Nephron (organoid): ENCODE measurements around the gene ADGRB3.

Experiments used
- H3K27ac Mint-ChIP-seq, 3 experiments: 2 replicates each; pipeline ENCODE4 v1.8.0; 2020; ENCODE audit warnings: mixed read lengths in 3 of 3, mild to moderate bottlenecking in 2 of 3, moderate library complexity in 1 of 3
- H3K27me3 Mint-ChIP-seq: 2 replicates; pipeline ENCODE4 v1.8.0; 2021; ENCODE audit warnings: low read depth, mild to moderate bottlenecking, moderate library complexity, mixed read lengths
- H3K36me3 Mint-ChIP-seq: 2 replicates; pipeline ENCODE4 v1.8.0; 2020; ENCODE audit warnings: low read depth, mixed read lengths
- H3K4me1 Mint-ChIP-seq: 2 replicates; pipeline ENCODE4 v1.8.0; 2020; ENCODE audit warnings: mixed read lengths
- H3K4me3 Mint-ChIP-seq, 3 experiments: 2 replicates each; pipeline ENCODE4 v1.8.0; 2020; ENCODE audit warnings: mild to moderate bottlenecking in 3 of 3, mixed read lengths in 3 of 3, moderate library complexity in 2 of 3
- H3K9me3 Mint-ChIP-seq: 2 replicates; pipeline ENCODE4 v1.8.0; 2020; ENCODE audit warnings: mixed read lengths
- TF ChIP-seq, protein P1 (sequence below), 3 experiments: fragments of 200-600 bp; sonication (generic); IDR thresholded peaks; one replicate each; pipeline ENCODE4 v1.5.0; 2021; ENCODE audit warnings: antibody characterized with exemption in 3 of 3; ENCODE audit not compliant: unreplicated experiment in 3 of 3

ADGRB3 gene

DNA sequence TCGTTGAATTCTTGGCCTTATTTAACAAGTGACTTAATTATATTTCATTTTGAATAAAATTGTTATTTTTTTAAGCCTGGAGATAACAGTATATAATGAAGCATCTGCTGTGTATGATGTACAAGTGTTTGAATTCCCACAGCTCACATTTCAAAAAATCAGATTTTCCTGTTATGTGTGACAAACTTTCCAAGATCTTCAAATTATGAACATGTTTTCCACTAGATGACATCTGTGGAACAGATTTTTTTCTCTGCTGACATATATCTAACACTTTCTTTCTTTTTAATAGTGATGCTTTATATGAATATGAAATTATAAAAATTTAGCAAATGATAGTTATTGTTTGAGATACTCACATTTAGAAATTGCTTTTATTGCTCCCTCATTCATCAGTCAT, 678.9 kb downstream of the ADGRB3 start:
- Mint-ChIP-seq H3K4me1 (peaks cover 8% of the 10 kb centered on the region), H3K9me3 (no peaks in the 10 kb centered on the region), H3K27me3 (no peaks in the 10 kb centered on the region), H3K36me3 (no peaks in the 10 kb centered on the region), H3K4me3 (no peak overlapping the region), H3K27ac (no peak overlapping the region)
- TF ChIP-seq, protein P1, sequence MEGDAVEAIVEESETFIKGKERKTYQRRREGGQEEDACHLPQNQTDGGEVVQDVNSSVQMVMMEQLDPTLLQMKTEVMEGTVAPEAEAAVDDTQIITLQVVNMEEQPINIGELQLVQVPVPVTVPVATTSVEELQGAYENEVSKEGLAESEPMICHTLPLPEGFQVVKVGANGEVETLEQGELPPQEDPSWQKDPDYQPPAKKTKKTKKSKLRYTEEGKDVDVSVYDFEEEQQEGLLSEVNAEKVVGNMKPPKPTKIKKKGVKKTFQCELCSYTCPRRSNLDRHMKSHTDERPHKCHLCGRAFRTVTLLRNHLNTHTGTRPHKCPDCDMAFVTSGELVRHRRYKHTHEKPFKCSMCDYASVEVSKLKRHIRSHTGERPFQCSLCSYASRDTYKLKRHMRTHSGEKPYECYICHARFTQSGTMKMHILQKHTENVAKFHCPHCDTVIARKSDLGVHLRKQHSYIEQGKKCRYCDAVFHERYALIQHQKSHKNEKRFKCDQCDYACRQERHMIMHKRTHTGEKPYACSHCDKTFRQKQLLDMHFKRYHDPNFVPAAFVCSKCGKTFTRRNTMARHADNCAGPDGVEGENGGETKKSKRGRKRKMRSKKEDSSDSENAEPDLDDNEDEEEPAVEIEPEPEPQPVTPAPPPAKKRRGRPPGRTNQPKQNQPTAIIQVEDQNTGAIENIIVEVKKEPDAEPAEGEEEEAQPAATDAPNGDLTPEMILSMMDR (IDR thresholded peaks at IDR 0.05; ENCODE audit: unreplicated experiment in 3 of 3), result no peak

DNA sequence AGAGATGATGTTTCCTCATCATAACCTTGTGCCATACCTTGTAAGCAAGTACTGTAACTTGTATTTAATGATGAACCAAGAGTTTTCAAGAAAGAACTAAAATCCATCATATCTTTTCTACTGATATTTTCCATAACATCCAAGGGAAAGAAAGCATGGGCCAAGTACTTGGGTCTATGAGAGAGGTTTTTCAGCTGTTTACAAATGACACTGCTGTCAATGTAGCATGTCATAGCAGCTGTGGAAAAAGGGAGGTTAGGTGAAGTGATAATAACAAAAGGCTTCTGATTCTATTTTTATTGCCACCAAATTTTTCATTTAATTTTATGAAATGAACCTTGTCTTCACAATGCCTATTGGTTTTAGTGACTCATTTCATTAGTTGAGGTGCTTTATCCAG, 679.4 kb downstream of the ADGRB3 start:
- H3K27me3 Mint-ChIP-seq, result no peaks in the 10 kb centered on the region

DNA sequence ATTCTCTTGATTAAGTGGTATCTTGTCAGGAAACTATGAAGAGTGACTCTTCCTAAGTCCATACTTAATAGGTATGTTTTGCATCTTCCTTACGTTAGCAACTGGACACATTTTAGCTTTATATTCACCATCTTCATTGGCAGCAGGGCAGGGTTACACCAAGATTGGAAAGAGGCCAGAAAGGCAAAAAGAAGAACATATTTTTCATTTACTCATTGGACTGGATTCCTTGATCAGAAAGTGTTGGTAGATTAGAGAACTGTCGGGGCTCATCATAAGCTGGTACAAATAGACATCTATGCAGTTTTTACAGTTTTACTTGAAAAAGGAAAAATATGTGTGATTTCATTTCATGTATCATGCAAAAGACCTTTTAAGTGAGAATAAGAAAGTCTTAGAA, 696.8 kb downstream of the ADGRB3 start:
- Mint-ChIP-seq H3K4me3 (no peak overlapping the region), H3K27ac (no peak overlapping the region), H3K27me3 (no peaks in the 10 kb centered on the region), H3K36me3 (no peaks in the 10 kb centered on the region), H3K4me1 (no peaks in the 10 kb centered on the region), H3K9me3 (no peaks in the 10 kb centered on the region)
- TF ChIP-seq, protein P1 (IDR thresholded peaks at IDR 0.05; ENCODE audit: unreplicated experiment in 3 of 3), result no peak

More for the DNA sequence above, 679.4 kb downstream of the ADGRB3 start:
- Mint-ChIP-seq H3K4me3 (no peak overlapping the region), H3K4me1 (peaks cover 8% of the 10 kb centered on the region), H3K27ac (no peak overlapping the region), H3K9me3 (no peaks in the 10 kb centered on the region), H3K36me3 (no peaks in the 10 kb centered on the region)
- TF ChIP-seq, protein P1 (IDR thresholded peaks at IDR 0.05; ENCODE audit: unreplicated experiment in 3 of 3), result no peak

DNA sequence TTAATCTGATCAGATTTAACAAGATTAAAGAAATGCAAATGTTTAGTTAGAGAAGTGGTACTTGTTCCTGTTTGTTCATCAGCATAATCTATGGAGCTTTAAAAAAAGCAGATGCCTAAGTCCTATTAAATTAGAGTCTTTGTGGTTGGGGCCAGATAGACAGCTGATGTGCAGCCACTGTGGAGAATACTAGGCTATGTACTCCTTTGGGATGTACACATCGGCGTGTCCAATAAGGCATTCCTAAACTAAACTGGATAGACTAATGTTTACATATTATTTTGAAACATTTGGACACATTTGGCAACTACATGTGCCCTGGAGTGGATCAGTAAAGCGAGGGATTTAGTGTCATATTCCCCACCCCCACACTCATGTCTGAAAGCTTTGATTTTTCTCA, 702.2 kb downstream of the ADGRB3 start:
- H3K36me3 Mint-ChIP-seq, result no peaks in the 10 kb centered on the region
- H3K9me3 Mint-ChIP-seq, result no peaks in the 10 kb centered on the region
- H3K27ac Mint-ChIP-seq, result no peak overlapping the region
- H3K27me3 Mint-ChIP-seq, result no peaks in the 10 kb centered on the region
- H3K4me1 Mint-ChIP-seq, result no peaks in the 10 kb centered on the region
- TF ChIP-seq, protein P1 (IDR thresholded peaks at IDR 0.05; ENCODE audit: unreplicated experiment in 3 of 3), result no peak
- H3K4me3 Mint-ChIP-seq, result no peak overlapping the region

GRCh38 chr6:69338431-69339162, 703.5 kb downstream of the ADGRB3 start:
- Mint-ChIP-seq H3K4me1 (no peaks in the 10 kb centered on the region), H3K27me3 (no peaks in the 10 kb centered on the region), H3K4me3 (no peak overlapping the region), H3K36me3 (no peaks in the 10 kb centered on the region), H3K9me3 (no peaks in the 10 kb centered on the region), H3K27ac (no peak overlapping the region)
- TF ChIP-seq, protein P1 (IDR thresholded peaks at IDR 0.05; ENCODE audit: unreplicated experiment in 3 of 3), result no peak

DNA sequence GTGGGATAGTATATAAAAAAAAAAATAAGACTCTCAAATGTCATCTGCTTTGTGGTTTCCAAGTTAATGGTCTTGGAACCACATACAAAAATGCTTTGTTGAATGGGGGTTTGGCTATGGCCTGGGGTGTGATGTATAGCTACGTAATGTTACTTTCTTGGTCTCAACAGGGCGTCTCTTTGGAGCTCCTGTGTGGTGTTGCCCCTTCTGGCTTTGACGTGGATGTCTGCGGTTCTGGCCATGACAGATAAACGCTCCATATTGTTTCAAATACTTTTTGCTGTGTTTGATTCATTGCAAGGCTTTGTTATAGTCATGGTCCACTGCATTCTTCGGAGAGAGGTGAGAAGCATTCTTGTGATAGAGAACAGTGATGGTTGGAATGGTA, 704.1 kb downstream of the ADGRB3 start:
- Mint-ChIP-seq H3K9me3 (no peaks in the 10 kb centered on the region), H3K4me1 (peaks cover 4% of the 10 kb centered on the region), H3K36me3 (no peaks in the 10 kb centered on the region), H3K27me3 (no peaks in the 10 kb centered on the region), H3K27ac (no peak overlapping the region), H3K4me3 (no peak overlapping the region)
- TF ChIP-seq, protein P1 (IDR thresholded peaks at IDR 0.05; ENCODE audit: unreplicated experiment in 3 of 3), result no peak
